Activated gamma-delta T cell treated with Interleukin-2 at 50 U/mL for 16 hours (primary cell): Measurements from ENCODE around the gene CHMP6.
A peak's percentile ranks its signal among the peaks of the same experiment; 100 is the strongest.

ENCODE experiments used
- DNase-seq: peaks from one replicate; pipeline ENCODE4 v3.0.0-alpha.2; 2020

The CHMP6 gene

DNA sequence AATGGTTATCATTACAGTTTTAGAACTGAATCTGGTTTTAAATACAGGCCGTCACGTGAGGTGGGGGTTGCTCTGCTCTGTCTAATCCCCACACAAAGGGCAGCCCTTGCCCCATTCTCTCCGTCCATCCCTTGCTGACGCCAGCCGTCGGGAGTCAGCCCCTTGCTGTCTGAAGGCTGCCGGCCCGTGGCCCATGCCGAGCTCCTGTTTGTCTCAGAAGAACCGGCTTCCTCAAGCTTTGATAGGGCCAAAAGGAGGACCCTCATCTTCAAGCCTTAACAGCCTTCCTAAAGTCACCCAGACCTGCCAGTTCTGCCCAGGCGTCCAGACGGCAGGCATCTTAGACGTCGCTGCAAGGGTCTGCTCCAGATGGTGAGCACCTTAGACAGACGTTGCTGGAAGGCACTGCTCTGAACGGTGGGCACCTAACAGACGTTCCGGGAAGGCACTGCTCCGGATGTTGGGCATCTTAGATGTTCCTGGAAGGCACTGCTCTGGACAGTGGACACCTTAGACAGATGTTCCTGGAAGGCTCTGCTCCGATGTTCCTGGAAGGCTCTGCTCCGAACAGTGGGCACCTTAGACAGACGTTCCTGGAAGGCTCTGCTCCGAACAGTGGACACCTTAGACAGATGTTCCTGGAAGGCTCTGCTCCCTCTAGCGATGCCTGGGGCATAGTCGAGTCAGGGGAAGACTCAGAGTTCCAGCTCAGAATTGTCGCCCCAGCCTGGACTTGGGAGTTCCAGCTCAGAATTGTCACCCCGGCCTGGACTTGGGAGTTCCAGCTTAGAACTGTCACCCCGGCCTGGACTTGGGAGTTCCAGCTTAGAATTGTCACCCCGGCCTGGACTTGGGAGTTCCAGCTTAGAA is 35.1 kb upstream of the CHMP6 start:
- DNase-seq: no peak

GRCh38 chr17:80957461-80957941 is 34.1 kb upstream of the CHMP6 start:
- no peak for DNase-seq

GRCh38 chr17:80959330-80960036 is 32.2 kb upstream of the CHMP6 start:
- DNase-seq: no peak

GRCh38 chr17:80960037-80960796 is 31.4 kb upstream of the CHMP6 start:
- no peak for DNase-seq

DNA sequence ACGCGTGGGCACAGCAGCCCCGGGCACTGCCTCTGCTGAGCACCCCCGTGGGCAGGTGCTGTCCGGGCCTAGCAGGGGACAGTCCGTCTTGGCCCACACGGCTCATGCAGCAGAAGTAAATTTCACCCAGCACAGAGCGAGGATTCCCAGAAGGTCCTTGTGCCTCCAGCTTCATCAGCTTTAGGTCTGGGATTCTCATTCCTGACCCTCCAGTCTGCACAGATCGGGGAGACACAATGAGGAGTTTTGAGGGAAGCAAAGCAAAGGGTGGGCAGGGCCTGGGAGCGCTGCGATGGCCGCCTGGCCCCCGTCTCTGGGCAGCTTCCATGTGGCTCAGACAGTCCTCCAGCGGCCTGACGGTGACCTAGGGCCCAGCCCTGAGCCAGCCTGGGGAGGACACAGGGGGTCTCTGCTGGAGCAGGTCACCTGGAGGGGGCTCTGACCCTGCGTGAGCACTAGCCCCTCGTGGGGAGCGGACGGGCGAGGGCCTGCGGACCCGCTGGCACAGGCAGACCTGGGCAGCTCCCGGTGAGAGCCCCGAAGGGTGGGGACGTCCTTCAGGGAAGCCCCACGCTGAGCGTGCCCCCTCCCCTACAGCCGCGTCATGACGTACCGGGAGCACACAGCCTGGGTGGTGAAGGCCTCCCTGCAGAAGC is 30.7 kb upstream of the CHMP6 start:
- no peak for DNase-seq

DNA sequence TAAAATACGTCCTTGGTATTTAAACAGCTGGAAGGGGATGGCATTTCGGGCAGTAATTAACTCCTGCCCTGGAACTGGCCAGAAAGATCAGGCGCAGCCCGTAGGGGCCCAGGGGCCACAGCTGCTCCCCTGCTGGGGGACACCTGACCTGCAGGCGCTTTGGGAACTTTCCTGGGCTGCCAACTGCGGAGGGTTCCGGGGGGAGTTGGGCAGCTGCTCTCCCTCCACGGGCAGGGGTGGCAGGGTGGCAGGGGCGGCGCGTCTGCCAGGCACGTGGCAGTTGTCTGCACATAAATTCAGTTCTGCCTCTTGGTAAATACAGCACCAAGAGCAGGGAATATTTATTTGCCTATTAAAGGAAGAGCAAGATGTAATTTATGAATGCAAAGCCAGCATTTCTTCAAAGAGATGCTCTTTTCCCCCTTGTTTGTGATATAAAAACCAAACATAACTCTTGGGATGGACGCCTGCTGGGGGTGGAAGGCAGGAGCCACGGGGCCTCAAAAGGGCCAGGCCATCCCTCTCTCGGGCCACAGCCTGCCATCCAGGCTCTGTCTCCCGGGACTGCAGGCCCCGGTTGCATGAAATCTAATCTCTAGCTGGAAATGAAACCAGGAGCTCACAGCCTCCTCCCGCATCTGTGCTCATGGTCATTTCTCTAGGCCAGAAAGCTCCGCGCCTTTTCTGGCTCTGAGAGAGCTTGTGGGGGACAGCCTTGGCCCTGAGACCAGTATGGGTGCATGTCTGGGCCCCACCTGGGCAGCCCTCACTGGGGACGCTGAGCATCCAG is 29.9 kb upstream of the CHMP6 start:
- DNase-seq: no peak

- DNase-seq: no peak
Observed at GRCh38 chr17:80962356-80963329, 29.0 kb upstream of the CHMP6 start.

GRCh38 chr17:80963812-80964543 is 27.7 kb upstream of the CHMP6 start:
- no peak for DNase-seq

DNA sequence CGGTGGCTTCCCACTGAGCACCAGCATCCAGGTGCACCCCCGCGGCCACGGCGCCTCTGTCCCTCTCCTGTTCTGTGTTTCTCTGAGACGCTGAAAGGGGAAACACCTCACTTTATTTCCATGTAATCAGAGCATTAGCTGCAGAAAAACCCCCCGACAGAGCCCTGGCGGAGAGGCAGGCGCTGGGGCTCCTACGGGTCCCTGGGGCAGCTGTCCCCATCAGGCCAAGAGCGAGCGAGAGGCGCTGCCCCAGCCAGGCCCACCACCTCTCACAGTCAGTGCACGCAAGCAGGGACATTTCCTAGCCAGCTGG is 27.1 kb upstream of the CHMP6 start:
- DNase-seq: no peak

GRCh38 chr17:80964859-80965580 is 26.6 kb upstream of the CHMP6 start:
- DNase-seq: no peak

DNA sequence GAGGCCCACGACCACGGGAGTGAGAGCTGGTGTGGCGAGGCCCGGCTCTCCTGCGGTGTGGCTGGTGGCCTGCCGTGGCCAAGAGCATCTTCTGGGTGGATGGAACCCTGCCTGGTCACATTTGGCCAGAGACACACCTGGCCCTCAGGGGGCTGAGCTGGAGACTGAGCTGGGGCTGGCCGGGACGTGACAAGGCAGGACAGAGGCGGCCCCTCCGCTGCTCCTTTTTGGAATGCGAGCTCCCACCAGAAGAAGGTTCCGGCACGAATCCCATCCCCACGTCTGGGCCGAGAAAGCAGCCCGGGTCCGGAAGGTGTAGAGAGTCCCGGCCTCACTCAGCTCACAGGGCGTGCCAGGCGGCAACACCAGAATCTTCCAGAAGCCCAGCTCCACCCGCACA is 26.0 kb upstream of the CHMP6 start:
- DNase-seq: no peak

- DNase-seq: no peak
Observed at GRCh38 chr17:80967404-80967872, 24.2 kb upstream of the CHMP6 start.

DNA sequence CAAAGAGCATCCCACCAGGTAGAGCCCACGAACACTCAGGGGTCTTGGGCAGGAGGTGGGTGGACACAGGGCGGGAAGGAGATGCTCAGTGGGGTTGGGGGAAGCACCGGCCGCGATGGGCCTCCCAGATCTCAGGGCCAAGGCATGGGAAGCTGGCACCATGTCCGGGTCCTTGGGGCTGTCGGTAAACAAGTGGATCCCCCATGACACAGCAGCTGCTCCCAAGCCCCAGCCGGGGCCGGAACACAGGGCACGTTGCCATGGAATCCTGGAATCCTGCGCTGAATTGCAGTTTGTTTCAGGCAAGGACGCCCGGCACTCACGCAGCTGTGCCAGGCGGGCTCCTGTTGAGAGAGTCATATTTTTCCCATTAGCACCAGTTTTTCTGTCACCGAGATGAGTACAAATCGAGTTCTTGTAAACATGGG is 23.0 kb upstream of the CHMP6 start:
- no peak for DNase-seq

DNA sequence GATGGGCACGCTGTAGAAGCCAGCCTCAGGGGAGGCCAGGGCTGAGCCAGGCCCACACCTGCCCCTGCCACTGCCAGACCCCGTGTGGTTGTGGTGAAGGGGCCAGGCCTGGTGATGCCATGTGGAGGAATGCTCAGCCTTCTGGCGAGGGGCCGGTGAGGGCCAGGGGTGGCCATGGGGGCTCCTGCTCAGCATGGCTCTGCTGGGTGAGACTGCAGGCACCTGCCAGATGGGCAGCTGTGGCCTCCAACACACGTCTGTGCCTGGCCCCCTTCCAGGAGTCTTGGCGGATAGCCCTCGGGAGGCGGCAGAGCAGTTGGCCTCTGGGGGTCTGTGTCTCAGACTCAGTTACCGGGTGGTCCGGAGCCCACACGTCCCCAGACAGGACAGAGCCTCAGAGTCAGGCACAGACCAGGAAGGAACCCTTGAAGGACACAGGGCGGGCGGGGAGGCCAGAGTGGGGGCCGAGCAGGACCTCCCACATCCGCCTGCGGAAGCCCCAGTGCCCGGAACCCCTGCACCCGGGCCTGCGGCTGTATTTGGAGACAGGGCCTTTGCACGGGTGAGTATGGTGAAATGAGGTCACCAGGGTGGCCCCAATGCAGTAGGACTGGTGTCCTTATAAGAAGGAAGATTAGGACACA is 22.5 kb upstream of the CHMP6 start:
- no peak for DNase-seq

DNA sequence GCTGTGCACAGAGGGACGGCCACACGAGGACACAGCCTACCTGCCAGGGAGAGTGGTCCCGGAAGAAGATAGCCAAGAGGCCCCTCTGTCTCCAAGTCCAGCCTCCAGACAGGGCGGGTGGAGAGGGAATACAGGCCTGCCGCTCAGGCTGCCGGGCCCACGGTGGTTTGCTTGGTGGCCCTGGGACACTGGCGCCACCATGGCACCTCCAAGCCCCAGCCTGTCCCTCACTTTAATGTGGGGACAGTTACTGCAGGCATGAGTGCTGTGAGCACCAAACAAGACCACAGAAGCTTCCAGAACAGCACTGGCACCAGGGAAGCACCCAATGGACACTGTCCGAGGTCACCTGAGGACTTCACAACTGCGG is 22.0 kb upstream of the CHMP6 start:
- DNase-seq: no peak

DNA sequence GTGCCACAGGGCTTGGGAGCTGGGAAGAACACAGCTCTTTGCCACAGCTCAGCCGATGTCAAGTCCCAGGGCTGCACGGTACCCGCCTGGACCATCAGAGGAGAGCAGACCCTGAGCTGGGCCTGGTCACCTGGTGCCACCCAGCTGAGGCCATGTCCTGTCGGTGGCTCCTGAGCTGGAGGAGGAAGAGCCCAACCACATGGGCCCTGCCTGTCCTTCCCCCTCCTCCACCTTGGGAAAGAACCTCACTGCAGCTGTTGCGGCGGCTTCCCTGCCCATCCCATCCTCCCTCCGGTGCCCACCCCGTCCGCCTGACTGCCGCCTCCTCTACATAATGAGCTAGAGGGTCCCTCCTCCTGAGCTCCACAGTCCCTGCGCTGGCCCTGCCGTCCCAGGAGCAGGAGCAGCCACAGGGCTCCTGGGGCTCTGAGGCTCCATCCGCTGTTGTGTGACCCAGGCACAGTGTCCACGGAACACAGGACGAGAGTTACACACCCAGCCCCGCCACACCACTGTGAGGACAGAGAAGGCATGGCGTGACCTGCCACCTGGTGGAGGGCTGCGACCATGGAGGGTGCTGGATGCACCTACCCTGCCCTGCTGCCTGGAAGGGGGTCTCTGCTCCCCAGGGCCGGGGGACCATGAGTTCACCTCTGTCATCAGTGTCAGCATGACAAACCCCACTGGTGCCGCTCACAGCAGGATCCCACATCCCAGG is 21.4 kb upstream of the CHMP6 start:
- peak; percentile 42 for DNase-seq

DNA sequence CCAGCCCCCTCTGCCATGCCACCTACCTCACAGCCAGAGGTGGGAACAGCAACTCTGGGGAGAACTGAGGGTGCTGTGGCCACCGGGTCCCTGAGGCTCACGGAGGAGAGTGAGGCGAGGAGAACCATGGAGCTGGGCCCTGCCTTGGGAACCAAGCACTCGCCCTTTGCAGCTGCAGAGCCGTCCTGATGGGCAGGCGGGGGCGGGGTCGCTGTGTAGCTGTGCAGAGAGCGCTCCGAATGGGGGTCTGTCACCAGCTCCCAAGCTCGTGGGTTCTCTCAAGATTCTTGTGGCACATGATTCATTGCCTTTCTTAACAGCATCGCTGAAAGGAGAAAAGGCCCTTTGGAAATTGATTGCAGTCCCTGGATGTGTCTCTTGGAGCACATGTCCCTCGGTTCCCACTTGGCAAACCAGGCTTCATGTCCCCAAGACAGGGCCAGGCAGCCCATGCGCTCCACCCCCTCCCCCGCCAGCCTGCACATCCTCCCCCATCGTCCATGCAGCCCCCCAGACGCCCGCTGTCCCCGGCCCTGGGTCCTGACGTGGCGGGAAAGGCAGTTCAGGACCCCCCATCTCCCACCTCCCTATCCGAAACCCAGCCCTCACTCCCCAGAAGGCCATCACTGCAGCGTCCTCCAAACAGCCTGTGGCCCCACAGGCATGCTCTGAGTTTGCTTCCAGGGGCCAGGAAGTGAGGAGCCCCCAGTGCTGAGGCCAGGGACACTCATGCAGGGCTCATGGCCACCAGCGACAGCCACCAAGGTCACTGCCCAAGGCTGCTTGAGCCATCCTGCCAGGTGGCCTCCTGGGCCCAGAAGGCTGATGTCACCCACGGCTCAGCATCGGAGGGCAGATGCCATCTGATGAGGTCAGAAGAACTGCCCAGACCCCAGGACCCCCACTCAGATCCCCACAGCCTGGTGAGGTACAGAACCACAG is 20.6 kb upstream of the CHMP6 start:
- DNase-seq: no peak
